IMR-90 (cell line): ENCODE measurements around the gene PLXNA4. TPM values are rescaled to one million over a fixed set of nuclear protein-coding genes. Genes with fewer than 3 reads are reported as not detected.

Experiments
- ATAC-seq: fragments of 200-7000 bp; cut with Tn5 transposase; 2 replicates; pipeline ENCODE4 v1.9.1; 2020; ENCODE audit warnings: low read depth, mild to moderate bottlenecking, moderate library complexity
- BruUV-seq: library from RNA; stranded (reverse); fragments of 400-500 nt; replicated peaks from 2 replicates; lab custom pipeline; 2021; lab: Mats Ljungman, UMichigan
- CTCF ChIA-PET: fragments of 300-600 bp; formaldehyde crosslinking; extraction: SDS; loops from one replicate; lab custom pipeline; 2021; ENCODE audit warnings: antibody characterized with exemption; lab: Yijun Ruan, JAX
- POLR2A ChIA-PET: fragments of 300-600 bp; sonication (Branson Sonifier 250); formaldehyde crosslinking; loops from one replicate; lab custom pipeline; 2022; ENCODE audit warnings: antibody characterized with exemption; ENCODE audit not compliant: unreplicated experiment; lab: Charles Lee
- DNase-seq: peaks from one replicate; pipeline ENCODE4 v3.0.0; 2013
- H2AFZ ChIP-seq: replicated peaks from 2 replicates; pipeline ENCODE3; 2013; ENCODE audit warnings: low read length, mild to moderate bottlenecking; ENCODE audit not compliant: poor library complexity
- H2AK5ac ChIP-seq: 2 replicates; pipeline ENCODE4 v1.6.1; 2013; ENCODE audit warnings: low read depth, low read length, inconsistent platforms
- H2AK9ac ChIP-seq: replicated peaks from 2 replicates; pipeline ENCODE3; 2013; ENCODE audit warnings: mild to moderate bottlenecking, low read depth, low read length, moderate library complexity; ENCODE audit not compliant: poor library complexity
- H2BK120ac ChIP-seq: 2 replicates; pipeline ENCODE4 v1.6.1; 2013; ENCODE audit warnings: low read depth, low read length, inconsistent platforms
- H2BK15ac ChIP-seq: 3 replicates; pipeline ENCODE4 v1.6.1; 2013; ENCODE audit warnings: low read depth, low read length, inconsistent platforms
- H2BK20ac ChIP-seq: 2 replicates; pipeline ENCODE4 v1.6.1; 2013; ENCODE audit warnings: low read depth, mild to moderate bottlenecking, inconsistent platforms, low read length, moderate library complexity
- H2BK5ac ChIP-seq: 2 replicates; pipeline ENCODE4 v1.6.1; 2013; ENCODE audit warnings: mild to moderate bottlenecking, low read depth, low read length, inconsistent platforms; ENCODE audit not compliant: poor library complexity, severe bottlenecking
- H3K14ac ChIP-seq: replicated peaks from 2 replicates; pipeline ENCODE4 v1.6.1; 2013; ENCODE audit warnings: low read depth, low read length, inconsistent platforms
- H3K18ac ChIP-seq: 2 replicates; pipeline ENCODE4 v1.6.1; 2013; ENCODE audit warnings: low read depth, low read length, control low read depth
- H3K23ac ChIP-seq: 2 replicates; pipeline ENCODE4 v1.6.1; 2013; ENCODE audit warnings: low read depth, low read length, inconsistent platforms
- H3K27ac ChIP-seq: 2 replicates; pipeline ENCODE4 v1.5.1; 2013; ENCODE audit warnings: mild to moderate bottlenecking, control low read depth, low read length; ENCODE audit not compliant: insufficient read depth
- H3K27me3 ChIP-seq: 2 replicates; pipeline ENCODE4 v1.6.1; 2013; ENCODE audit warnings: low read length; ENCODE audit not compliant: control insufficient read depth, insufficient read depth
- H3K36me3 ChIP-seq: 2 replicates; pipeline ENCODE4 v1.6.1; 2013; ENCODE audit warnings: low read length, mixed read lengths; ENCODE audit not compliant: control insufficient read depth, insufficient read depth
- H3K4ac ChIP-seq: 2 replicates; pipeline ENCODE4 v1.6.1; 2013; ENCODE audit warnings: low read depth, low read length, inconsistent platforms
- H3K4me1 ChIP-seq: 2 replicates; pipeline ENCODE4 v1.6.1; 2013; ENCODE audit warnings: low read length, mixed read lengths; ENCODE audit not compliant: control insufficient read depth, insufficient read depth
- H3K4me2 ChIP-seq: 2 replicates; pipeline ENCODE4 v1.6.1; 2013; ENCODE audit warnings: low read depth, mild to moderate bottlenecking, control low read depth, low read length, moderate library complexity
- H3K4me3 ChIP-seq: 2 replicates; pipeline ENCODE4 v1.5.1; 2013; ENCODE audit warnings: low read depth, mild to moderate bottlenecking, control low read depth, low read length, moderate library complexity; ENCODE audit not compliant: insufficient read depth
- H3K56ac ChIP-seq: 2 replicates; pipeline ENCODE4 v1.6.1; 2013; ENCODE audit warnings: low read length, inconsistent platforms; ENCODE audit not compliant: insufficient read depth; ENCODE audit errors: extremely low read depth
- H3K79me1 ChIP-seq, 2 experiments: 2 replicates each; pipeline ENCODE4 v1.6.1; 2013; ENCODE audit warnings: low read length in 2 of 2, inconsistent platforms in 1 of 2, low read depth in 1 of 2
- H3K9ac ChIP-seq: 2 replicates; pipeline ENCODE4 v1.6.1; 2013; ENCODE audit warnings: low read depth, low read length, control low read depth
- H3K9me1 ChIP-seq: 2 replicates; pipeline ENCODE4 v1.6.1; 2013; ENCODE audit warnings: low read length, inconsistent platforms; ENCODE audit not compliant: insufficient read depth
- H3K9me3 ChIP-seq: 2 replicates; pipeline ENCODE4 v1.6.1; 2013; ENCODE audit warnings: low read length; ENCODE audit not compliant: control insufficient read depth, insufficient read depth
- H4K20me1 ChIP-seq: 2 replicates; pipeline ENCODE4 v1.6.1; 2013; ENCODE audit warnings: low read length, inconsistent platforms; ENCODE audit not compliant: insufficient read depth
- H4K5ac ChIP-seq: 2 replicates; pipeline ENCODE4 v1.6.1; 2013; ENCODE audit warnings: mild to moderate bottlenecking, low read depth, low read length, control low read depth
- H4K8ac ChIP-seq, 2 experiments: 2 replicates each; pipeline ENCODE4 v1.6.1; 2013; ENCODE audit warnings: low read depth in 2 of 2, low read length in 2 of 2, control low read depth in 1 of 2, inconsistent platforms in 1 of 2
- H4K91ac ChIP-seq: 2 replicates; pipeline ENCODE4 v1.6.1; 2013; ENCODE audit warnings: low read depth, low read length, inconsistent platforms; ENCODE audit not compliant: insufficient read depth
- BHLHE40 ChIP-seq: fragments of 150-350 bp; IDR thresholded peaks from 2 replicates; pipeline ENCODE4 v1.6.1; 2016; ENCODE audit warnings: mild to moderate bottlenecking, low read depth, low read length
- CTCF ChIP-seq: conservative IDR thresholded peaks from 2 replicates; pipeline ENCODE4 v1.5.1; 2012; ENCODE audit warnings: mild to moderate bottlenecking, low read depth, low read length, improper control_type of control experiment
- MXI1 ChIP-seq: IDR thresholded peaks from 2 replicates; pipeline ENCODE4 v1.6.1; 2012; ENCODE audit warnings: low read depth, mild to moderate bottlenecking, low read length, moderate library complexity, borderline replicate concordance
- NFE2L2 ChIP-seq: fragments of 150-350 bp; IDR thresholded peaks from 2 replicates; pipeline ENCODE4 v1.6.1; 2016; ENCODE audit warnings: low read depth, mild to moderate bottlenecking, low read length
- POLR2A ChIP-seq: IDR thresholded peaks from 2 replicates; pipeline ENCODE4 v1.6.1; 2012; ENCODE audit warnings: mild to moderate bottlenecking, low read depth, low read length
- SMC3 ChIP-seq: fragments of 150-350 bp; IDR thresholded peaks from 2 replicates; pipeline ENCODE4 v1.6.1; 2016; ENCODE audit warnings: low read depth, mild to moderate bottlenecking, antibody characterized with exemption, low read length, moderate library complexity
- USF2 ChIP-seq: fragments of 150-350 bp; IDR thresholded peaks from 2 replicates; pipeline ENCODE4 v1.6.1; 2017; ENCODE audit warnings: mild to moderate bottlenecking, antibody characterized with exemption, low read length, low read depth
- WGBS, 2 experiments: methylation state at CpG; one replicate each; pipeline versions ENCODE4 v1.1.5 to v1.1.7; 2013; ENCODE audit warnings: missing lambda C conversion rate in 2 of 2; ENCODE audit not compliant: insufficient read length in 1 of 2; ENCODE audit errors: extremely low coverage in 2 of 2; 5-methylcytosine and 5-hydroxymethylcytosine counted together
- dilution Hi-C: fragments of 300-500 bp; cut with HindIII; formaldehyde crosslinking; loops from one replicate; pipeline ENCODE4 v1.14.3; 2018; ENCODE audit warnings: low sequenced_read_pairs; ENCODE audit not compliant: unreplicated experiment
- in situ Hi-C: fragments of 300-500 bp; cut with MboI; formaldehyde crosslinking; loops from 3 replicates; pipeline ENCODE4 v1.14.3; 2019; ENCODE audit warnings: low sequenced_read_pairs, inconsistent platforms, mixed read lengths
- intact Hi-C: fragments of 100-400 bp; cut with micrococcal nuclease; formaldehyde crosslinking; loops from 2 replicates; pipeline ENCODE4 v1.10.0; 2022
- polyA plus RNA-seq, 3 experiments: library from polyadenylated mRNA; depleted of rRNA; stranded (reverse); fragments of >200 nt; gene quantifications; 2 replicates each; pipeline ENCODE4 v1.2.3, GENCODE V29; 2012; ENCODE audit warnings: low replicate concordance in 1 of 3
- total RNA-seq: library from RNA; depleted of rRNA; stranded (reverse); fragments of >200 nt; gene quantifications from 2 replicates; pipeline ENCODE4 v1.2.3, GENCODE V29; 2012
- TF ChIP-seq, protein P1 (sequence below): fragments of 150-350 bp; IDR thresholded peaks from 2 replicates; pipeline ENCODE4 v1.6.1; 2016; ENCODE audit warnings: low read depth, mild to moderate bottlenecking, low read length, moderate library complexity, borderline replicate concordance

PLXNA4 gene
- total and polyA plus RNA-seq, 2 of the 4 experiments (the other 2 are of a cell fraction) = under 0.01 TPM

GRCh38 chr7:132562690-132563089, 13.6 kb downstream of the PLXNA4 start:
- Histone ChIP-seq H2AFZ (no peak overlapping the region), H3K9ac (no peak overlapping the region), H3K4me3 (no peak overlapping the region), H2BK20ac (no peak overlapping the region), H3K27ac (no peak overlapping the region), H4K20me1 (no peaks in the 10 kb centered on the region), H3K79me1 (no peaks in the 10 kb centered on the region), H3K4me1 (no peaks in the 10 kb centered on the region), H3K18ac (no peak overlapping the region), H2AK9ac (no peak overlapping the region), H3K27me3 (no peaks in the 10 kb centered on the region), H4K5ac (no peak overlapping the region), H4K91ac (no peak overlapping the region), H4K8ac (no peak overlapping the region), H2AK5ac (no peak overlapping the region), H3K14ac (no peak overlapping the region), H3K9me1 (no peaks in the 10 kb centered on the region), H3K4me2 (no peak overlapping the region), H2BK15ac (no peak overlapping the region), H3K4ac (no peak overlapping the region), H3K56ac (no peak overlapping the region), H3K9me3 (no peaks in the 10 kb centered on the region), H3K36me3 (no peaks in the 10 kb centered on the region), H3K23ac (no peak overlapping the region), H2BK5ac (no peak overlapping the region), H2BK120ac (no peak overlapping the region)
- TF ChIP-seq CTCF (no peak), USF2 (no peak), MXI1 (no peak), NFE2L2 (no peak), POLR2A (no peak), SMC3 (no peak), BHLHE40 (no peak)
- TF ChIP-seq, protein P1, sequence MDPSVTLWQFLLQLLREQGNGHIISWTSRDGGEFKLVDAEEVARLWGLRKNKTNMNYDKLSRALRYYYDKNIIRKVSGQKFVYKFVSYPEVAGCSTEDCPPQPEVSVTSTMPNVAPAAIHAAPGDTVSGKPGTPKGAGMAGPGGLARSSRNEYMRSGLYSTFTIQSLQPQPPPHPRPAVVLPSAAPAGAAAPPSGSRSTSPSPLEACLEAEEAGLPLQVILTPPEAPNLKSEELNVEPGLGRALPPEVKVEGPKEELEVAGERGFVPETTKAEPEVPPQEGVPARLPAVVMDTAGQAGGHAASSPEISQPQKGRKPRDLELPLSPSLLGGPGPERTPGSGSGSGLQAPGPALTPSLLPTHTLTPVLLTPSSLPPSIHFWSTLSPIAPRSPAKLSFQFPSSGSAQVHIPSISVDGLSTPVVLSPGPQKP = no peak
- in situ Hi-C loops = no loop called here
- WGBS, 2 experiments = 0% methylated on average over 1 of the region's 1 CpG; no CpG with 5 or more reads in 1 of the 2 experiments
- ChIA-PET POLR2A (no interaction called here), CTCF (no interaction called here)
- intact Hi-C loops = loop anchor here (5.0 kb wide), 1 partner anchor 1140 kb away; no protein-coding TSS in a partner anchor
- DNase-seq = no peak
- dilution Hi-C loops = no loop called here
- BruUV-seq = no TSS peak
- ATAC-seq = no peak
